GM20000 (cell line): ENCODE results near the gene LONP2.

ENCODE experiments used
- DNase-seq: peaks from one replicate; pipeline ENCODE4 v3.0.0; 2012; ENCODE audit warnings: low spot score
- CTCF ChIP-seq: IDR thresholded peaks from 2 replicates; pipeline ENCODE4 v1.5.1; 2012; ENCODE audit warnings: mild to moderate bottlenecking, control low read depth; ENCODE audit errors: extremely low read depth, missing control alignments

The LONP2 gene

GRCh38 chr16:48261569-48261968, 17.5 kb downstream of the LONP2 start:
- no peak for TF ChIP-seq CTCF
- no peak for DNase-seq

GRCh38 chr16:48262631-48263030, 18.5 kb downstream of the LONP2 start:
- no peak for TF ChIP-seq CTCF
- DNase-seq, result no peak

GRCh38 chr16:48269011-48269410, 24.9 kb downstream of the LONP2 start:
- no peak for DNase-seq
- no peak for TF ChIP-seq CTCF

- no peak for DNase-seq
- no peak for TF ChIP-seq CTCF
Measured at GRCh38 chr16:48271728-48272127, 27.6 kb downstream of the LONP2 start.

- no peak for TF ChIP-seq CTCF
Measured at GRCh38 chr16:48272837-48273421, 28.8 kb downstream of the LONP2 start.

GRCh38 chr16:48274476-48274875, 30.4 kb downstream of the LONP2 start:
- no peak for DNase-seq
- no peak for TF ChIP-seq CTCF

More at GRCh38 chr16:48272837-48273421, 28.8 kb downstream of the LONP2 start:
- no peak for DNase-seq

GRCh38 chr16:48276102-48276501, 32.0 kb downstream of the LONP2 start:
- no peak for DNase-seq
- no peak for TF ChIP-seq CTCF
